GM18498 (cell line): ENCODE data around the gene PGAP3.

Experiments used
- ATAC-seq: cut with Tn5 transposase; IDR thresholded peaks from one replicate; pipeline ENCODE4 v1.9.1; 2021; ENCODE audit warnings: mild to moderate bottlenecking, moderate library complexity; ENCODE audit not compliant: unreplicated experiment

PGAP3 gene

DNA sequence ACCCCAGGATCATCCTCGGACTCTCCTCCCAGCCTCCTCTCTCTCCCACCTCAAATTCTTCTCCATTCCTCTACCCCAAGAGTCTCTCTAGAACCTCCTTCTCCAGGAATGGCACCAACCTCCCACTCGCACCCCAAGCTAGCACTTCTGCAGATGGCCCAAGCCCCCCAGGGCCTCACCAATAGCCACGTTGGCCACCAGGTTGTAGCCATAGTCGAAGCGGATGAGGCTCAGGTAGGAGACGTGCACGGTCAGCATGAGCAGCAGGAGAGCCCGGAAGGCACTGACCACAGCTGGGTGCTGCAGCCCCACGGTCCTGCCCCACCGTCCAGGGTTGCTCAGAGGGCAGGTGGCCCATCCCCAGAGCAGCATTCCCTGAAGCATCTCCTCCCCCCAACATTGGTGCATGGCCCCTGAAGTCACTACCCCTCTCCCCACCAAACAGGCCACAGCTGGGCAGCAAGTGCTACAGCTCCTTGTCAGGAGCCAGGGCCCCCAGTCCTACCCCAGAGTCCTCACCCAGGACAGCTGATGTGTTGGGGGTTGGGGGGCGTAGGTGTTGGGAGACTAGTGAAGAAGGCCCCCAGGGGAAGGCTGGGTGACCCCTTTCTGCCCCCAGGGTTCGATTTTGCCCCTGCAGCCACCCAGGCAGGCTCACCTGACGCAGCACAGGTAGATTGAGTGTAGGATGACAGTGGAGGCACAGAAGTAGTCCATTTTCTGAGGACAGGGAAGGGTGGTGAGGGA is 14.3 kb downstream of the PGAP3 start:
- ATAC-seq: no peak

DNA sequence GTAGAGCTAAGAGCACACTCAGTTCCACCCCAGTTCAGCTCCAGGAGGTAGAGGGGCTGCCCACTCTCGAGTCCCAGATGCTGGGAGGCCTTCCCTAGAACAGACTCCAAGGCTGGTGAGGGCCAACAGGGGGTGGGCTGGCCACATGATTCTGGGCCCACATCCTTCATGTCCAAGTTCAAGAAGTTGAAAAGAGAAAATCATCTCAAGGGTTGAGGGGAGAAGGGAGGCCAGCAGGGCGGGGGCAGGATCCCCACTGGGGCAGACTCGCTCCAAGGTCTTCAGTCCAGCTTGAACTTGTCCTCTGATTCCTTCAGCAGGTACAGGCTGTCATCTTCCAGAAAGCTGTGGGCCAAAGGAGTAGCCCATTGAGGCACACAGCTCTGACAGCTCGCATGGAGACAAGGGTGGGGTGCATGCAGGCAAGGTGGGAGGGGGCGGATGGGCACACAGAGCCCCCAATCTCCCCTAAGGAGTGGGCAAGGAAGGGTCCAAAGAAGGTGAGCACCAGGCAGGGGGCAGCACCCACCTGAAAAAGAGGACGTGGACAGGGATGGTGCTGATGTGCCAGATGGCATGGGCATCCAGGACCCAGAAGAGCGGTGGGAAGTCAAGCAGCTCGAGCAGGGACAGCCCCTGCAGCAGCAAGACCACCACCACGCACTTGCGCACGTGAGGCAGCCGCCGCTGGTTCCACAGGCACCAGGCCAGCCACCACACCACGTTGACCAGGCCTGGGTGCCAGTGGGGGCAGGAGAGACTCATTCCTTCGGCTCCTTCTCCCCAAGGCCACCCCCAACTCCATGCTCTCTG is 15.1 kb downstream of the PGAP3 start:
- ATAC-seq: no peak

DNA sequence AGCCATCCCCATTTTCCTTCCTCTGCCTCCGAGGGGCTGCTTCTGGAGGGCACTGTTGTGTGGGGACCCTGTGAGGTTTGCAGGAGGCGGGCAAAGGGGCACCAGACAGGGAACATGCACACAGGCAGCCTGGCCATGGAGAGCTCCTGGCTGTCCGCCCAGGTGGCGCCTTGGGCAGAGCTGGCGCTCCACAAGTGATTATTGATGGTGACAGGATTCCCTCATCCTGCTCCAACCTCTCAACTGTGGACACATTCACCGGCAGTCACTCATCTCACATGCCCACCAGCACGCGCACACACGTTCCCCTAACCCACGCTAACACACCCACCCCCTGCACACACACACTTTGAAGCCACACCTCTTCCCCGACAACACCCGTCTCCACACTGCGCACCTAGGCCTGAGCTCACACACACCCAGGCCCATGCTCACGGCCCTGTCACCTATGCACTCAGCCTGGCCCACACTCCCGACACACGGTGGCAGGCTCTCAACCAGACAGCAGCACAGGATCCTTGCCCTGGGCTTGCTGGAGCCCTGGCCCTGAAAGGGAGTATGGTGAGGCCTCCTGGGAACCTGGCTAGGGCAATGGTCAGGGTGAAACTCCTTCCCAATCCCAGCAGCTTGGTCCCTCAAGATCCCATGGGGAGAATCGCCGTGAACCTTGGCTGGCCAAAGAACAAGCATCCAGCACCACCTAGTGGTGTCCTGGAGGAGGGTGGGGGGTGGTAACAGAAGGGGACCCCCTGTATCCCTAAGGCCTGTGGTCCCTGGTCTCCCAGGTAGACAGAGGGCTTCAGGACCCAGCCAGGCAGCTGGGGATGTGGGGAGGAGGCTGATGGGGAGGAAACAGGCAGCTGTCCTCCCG is 16.0 kb downstream of the PGAP3 start:
- no peak for ATAC-seq

DNA sequence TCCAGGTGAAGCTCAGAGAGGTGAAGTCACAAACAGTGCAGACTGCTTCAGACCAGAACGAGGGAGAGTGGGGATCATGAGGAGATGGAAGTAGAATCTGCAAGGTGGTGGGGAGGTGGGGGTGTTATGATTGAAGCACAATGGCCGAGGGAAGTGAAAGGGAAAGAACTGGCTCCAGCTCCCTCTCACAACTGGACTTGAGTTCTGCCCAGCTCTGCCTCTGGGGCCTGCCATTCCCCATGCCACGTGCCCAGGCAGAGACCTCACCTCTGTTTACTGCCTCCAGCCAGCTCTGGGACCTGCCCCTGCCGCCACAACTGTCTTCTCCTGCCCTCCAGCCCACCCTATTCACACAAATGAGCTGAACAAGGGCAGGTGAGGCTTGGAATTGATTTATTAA is 17.1 kb downstream of the PGAP3 start:
- ATAC-seq: no peak

DNA sequence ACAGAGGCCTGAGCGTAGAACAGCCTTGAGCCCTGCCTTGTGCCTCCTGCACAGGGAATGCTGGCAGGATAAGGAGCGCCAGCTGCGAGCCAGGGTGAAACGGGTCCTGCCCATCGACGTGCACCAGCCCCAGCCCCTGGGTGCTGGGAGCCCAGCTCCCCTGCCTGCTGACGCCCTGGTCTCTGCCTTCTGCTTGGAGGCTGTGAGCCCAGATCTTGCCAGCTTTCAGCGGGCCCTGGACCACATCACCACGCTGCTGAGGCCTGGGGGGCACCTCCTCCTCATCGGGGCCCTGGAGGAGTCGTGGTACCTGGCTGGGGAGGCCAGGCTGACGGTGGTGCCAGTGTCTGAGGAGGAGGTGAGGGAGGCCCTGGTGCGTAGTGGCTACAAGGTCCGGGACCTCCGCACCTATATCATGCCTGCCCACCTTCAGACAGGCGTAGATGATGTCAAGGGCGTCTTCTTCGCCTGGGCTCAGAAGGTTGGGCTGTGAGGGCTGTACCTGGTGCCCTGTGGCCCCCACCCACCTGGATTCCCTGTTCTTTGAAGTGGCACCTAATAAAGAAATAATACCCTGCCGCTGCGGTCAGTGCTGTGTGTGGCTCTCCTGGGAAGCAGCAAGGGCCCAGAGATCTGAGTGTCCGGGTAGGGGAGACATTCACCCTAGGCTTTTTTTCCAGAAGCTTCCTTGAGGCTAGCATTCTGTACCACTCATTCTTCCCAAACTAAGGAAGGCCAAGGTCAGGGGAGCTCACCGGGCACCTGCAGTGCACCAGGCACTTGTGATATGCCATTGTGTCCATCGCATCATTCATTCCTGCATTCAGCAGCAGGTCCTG is 17.7 kb downstream of the PGAP3 start:
- ATAC-seq: no peak

DNA sequence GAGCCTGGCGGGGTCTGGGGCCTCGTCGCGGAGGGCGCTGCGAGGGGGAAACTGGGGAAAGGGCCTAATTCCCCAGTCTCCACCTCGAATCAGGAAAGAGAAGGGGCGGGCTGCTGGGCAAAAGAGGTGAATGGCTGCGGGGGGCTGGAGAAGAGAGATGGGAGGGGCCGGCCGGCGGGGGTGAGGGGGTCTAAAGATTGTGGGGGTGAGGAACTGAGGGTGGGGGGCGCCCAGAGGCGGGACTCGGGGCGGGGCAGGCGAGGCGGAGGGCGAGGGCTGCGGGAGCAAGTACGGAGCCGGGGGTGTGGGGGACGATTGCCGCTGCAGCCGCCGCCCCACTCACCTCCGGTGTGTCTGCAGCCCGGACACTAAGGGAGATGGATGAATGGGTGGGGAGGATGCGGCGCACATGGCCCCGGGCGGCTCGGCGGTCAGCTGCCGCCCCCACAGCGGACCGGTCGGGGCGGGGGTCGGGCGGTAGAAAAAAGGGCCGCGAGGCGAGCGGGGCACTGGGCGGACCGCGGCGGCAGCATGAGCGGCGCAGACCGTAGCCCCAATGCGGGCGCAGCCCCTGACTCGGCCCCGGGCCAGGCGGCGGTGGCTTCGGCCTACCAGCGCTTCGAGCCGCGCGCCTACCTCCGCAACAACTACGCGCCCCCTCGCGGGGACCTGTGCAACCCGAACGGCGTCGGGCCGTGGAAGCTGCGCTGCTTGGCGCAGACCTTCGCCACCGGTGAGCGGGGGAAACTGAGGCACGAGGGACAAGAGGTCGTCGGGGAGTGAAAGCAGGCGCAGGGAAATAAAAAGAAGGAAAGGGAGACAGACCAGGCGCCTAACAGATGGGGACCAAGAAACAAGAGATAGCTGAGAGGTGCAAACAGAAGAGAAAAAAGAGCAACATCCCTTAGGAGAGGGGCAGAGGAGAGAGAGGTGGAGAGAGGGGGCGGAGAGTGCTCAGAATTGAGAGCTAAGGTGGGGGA is 19.6 kb downstream of the PGAP3 start, which contains the start of gene PNMT:
Gene PNMT (plus strand): TSS at position 509 of the 980 bp plus-strand sequence. CDS start 23 bp downstream, at position 532.
- no peak for ATAC-seq

DNA sequence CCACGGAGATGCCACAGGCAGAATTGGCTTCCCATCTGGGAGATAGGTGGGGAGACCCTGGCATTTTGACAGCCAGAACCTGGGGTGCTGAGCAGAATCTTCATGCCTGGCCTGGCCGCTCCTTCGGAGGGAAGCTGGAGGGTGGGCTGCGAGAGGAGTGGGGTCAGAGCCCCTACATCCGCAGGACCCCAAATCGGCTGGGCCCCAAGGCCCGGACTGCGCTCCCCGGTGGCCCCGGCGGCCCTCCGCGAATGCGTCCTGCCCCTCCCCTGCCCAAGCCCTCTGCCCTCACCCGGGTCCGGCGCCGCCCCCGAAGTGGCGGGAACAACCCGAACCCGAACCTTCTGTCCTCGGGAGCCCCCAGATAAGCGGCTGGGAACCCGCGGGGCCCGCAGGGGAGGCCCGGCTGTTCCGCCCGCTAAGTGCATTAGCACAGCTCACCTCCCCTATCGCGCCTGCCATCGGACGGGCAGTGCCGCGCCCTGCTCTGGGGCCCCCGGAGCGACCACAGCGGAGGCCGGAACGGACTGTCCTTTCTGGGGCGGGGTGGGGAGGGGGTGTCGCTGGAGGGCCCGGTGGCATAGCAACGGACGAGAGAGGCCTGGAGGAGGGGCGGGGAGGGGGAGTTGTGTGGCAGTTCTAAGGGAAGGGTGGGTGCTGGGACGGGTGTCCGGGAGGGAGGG is 20.5 kb downstream of the PGAP3 start:
- no peak for ATAC-seq

DNA sequence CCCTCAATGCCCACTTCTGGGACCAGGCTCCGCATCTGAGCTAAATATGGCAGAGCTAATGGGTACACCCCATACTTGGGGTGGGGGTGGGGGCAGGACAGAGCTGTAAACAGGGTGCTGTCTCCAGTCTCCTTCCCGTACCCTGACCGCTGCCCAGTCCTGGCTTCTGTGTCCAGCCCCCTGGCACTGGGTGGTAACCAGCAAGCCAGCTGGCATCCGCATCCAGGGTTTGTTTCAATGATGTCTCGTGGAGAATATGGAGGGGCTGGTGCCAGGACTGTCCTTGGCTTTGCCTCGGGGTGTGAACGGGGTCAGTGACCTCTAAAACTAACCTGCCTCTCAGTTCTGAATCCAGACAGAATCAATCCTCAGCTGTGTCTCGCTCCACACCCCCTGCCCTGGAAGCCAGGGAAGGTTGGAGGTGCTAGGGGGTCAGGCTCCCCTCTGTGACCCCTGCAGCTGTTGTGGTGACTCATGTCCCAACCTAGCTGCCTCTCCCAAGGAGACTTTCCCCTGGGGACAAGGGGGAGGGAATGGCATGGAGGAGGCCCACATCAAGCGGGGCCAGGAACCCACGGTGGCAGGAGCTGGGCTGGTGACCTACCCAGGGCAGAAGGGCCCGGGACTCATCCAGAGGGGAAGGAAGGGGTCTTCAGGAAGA is 21.1 kb downstream of the PGAP3 start:
- ATAC-seq: no peak

DNA sequence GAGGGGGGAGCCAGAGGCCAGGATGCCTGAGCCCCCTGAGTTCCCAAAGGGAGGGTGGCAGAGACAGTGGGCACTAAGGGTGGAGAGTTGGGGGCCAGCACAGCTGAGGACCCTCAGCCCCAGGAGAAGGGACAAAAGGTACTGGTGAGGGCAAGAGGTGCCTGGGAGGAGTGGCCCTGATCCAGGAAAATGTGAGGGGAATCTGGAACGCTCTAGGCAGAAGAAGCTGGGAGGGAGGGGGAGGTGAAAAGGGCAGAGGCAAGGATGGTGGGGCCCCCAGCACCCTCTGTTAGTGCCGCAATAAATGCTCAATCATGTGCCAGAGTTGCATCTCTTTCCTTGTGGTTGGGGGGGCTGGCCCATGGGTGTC is 21.6 kb downstream of the PGAP3 start:
- no peak for ATAC-seq

DNA sequence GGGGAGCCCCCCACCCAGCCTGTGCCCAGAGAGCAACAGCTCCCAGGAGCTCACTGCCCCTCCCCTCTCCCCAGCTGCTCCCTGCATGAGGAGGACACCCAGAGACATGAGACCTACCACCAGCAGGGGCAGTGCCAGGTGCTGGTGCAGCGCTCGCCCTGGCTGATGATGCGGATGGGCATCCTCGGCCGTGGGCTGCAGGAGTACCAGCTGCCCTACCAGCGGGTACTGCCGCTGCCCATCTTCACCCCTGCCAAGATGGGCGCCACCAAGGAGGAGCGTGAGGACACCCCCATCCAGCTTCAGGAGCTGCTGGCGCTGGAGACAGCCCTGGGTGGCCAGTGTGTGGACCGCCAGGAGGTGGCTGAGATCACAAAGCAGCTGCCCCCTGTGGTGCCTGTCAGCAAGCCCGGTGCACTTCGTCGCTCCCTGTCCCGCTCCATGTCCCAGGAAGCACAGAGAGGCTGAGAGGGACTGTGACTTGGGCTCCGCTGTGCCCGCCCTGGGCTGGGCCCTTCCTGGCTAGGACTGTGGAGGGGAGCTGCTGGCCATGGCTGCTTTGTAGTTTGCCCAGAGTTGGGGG is 22.1 kb downstream of the PGAP3 start:
- no peak for ATAC-seq

DNA sequence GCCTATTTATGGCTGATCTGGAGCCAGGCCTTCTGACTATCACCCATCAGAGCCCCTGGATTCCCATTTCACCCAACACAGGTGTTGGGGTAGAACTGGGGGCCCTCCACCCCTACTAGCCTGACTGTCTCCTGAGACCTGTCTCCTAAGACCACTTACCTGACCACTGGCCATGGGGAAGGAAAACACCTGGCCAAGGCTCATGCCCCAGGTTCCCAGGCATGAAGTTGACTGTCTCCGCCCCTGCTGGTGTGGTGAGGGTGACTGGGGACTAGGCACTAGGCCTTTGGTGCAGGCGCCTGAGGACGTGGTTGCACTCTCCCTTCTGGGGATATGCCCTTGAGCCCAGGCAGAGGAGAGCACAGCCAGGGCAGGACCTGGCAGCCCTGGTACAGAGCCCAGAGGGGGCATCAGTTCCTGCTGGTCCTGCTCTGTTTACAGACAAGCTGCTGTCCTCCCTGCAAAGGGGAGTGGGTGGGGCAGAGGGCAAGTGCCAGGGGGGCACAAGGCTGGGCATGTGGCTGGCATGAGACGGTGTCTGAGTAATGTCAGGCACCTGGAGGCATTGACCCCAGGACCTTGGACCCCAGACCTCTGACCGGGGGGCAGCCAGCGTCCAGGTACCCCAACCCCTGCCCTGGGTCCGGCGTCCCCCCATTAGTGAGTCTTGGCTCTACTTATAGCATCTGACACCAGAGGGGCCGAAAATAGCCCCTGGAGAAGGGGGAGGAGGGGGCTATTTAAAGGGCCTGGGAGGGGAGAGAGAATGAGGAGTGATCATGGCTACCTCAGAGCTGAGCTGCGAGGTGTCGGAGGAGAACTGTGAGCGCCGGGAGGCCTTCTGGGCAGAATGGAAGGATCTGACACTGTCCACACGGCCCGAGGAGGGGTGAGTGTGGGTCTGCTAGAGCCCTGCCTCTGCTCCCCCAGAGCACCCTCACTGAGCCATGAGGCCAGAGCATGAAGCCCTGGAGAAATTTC is 23.0 kb downstream of the PGAP3 start, which contains the start of gene TCAP:
Gene TCAP (plus strand): TSS at position 769 of the 981 bp plus-strand sequence. CDS start 11 bp downstream, at position 780.
- ATAC-seq: no peak

DNA sequence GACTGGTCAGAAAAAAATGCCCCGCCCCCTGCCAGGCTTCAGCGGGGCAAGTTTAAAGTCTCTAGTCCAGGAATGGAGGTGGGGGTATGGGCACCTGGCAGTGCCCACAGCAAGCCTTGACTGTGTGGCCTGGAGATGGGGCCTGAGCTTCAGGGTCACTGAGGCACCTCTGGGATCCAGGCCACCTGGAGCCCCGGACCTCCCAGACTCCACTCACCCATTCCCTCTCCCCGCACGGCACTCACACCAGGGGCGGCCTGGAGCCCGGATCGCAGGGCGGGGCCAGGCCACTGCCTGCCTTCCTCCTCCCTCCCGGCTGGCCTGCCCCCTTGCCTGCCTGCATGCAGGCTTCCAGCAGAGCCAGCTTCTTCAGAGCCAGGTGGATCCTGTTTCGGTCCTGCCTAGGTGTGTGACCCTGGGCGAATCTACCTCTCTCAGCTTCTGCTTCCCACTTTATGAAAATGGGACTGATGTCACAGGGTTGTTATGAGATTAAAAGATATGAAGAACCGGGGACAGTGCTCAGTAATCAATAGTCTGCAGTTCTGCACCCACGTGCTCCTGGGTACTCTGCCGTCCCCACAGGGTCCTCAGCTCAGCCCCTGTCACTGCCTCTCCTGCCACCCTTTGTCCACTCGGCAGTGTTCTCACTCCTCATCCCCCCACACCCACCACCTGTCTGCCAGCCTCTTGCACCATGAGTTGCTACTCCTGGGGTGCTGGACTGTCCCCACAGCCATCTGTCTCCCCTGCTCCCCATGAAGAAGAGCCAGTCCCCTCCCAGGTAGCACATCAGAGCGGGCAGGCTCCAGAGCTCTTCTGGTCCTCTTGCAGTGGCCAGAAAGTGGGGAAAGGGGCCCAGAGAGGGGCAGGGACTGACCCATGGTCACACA is 23.9 kb downstream of the PGAP3 start:
- ATAC-seq: no peak

DNA sequence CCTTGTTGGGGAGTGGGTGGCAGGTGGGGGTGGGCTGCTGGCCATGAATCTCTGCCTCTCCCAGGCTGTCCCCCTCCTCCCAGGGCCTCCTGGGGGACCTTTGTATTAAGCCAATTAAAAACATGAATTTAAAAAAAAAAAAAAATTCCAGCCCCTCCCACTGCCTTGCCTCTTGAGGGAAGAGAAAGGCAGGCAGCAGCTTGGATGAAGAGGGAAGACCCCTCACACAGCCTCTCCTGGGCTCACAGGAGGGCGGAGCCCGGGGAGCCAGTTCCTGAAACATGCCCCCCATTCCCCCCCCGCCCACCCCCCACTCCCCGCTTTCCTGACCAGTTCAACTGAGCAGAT is 24.5 kb downstream of the PGAP3 start:
- ATAC-seq: no peak

DNA sequence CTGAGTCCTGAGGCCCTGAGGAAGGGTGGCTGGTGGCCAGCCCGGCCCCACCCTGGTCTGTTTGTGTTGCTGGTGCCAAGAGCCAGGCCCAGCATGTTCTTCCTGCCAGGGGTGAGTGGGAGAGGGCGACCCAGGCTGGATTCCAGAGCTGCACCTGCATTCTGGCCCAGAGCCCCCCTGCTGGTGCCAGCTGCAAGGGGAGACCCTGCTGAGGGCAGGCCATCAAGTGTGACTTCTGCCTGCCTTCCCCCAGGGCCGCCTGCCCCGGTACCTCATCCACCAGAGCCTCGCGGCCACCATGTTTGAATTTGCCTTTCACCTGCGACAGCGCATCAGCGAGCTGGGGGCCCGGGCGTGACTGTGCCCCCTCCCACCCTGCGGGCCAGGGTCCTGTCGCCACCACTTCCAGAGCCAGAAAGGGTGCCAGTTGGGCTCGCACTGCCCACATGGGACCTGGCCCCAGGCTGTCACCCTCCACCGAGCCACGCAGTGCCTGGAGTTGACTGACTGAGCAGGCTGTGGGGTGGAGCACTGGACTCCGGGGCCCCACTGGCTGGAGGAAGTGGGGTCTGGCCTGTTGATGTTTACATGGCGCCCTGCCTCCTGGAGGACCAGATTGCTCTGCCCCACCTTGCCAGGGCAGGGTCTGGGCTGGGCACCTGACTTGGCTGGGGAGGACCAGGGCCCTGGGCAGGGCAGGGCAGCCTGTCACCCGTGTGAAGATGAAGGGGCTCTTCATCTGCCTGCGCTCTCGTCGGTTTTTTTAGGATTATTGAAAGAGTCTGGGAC is 25.1 kb downstream of the PGAP3 start:
- no peak for ATAC-seq
